Activated CD4-positive, alpha-beta T cell treated with anti-CD3 and anti-CD28 coated beads, Interleukin-2, Interleukin-4, amounts not matched to agents 100 ng/mL and 50 ng/mL, durations not matched to agents 16 hours and 8 hours (primary cell): ENCODE results near the gene DSCAM.

ENCODE experiments used
- DNase-seq: peaks from one replicate; pipeline ENCODE4 v3.0.0-alpha.2; 2020; ENCODE audit warnings: low spot score

DSCAM gene

GRCh38 chr21:40652436-40652835 is 194.5 kb downstream of the DSCAM start:
- no peak for DNase-seq

- DNase-seq: no peak
Observed at GRCh38 chr21:40647706-40648105, 199.3 kb downstream of the DSCAM start.

- DNase-seq: no peak
Observed at GRCh38 chr21:40646651-40647050, 200.3 kb downstream of the DSCAM start.

- DNase-seq: no peak
Observed at GRCh38 chr21:40641042-40641441, 205.9 kb downstream of the DSCAM start.

GRCh38 chr21:40640266-40640789 is 206.6 kb downstream of the DSCAM start:
- no peak for DNase-seq

- DNase-seq: no peak
Observed at GRCh38 chr21:40639616-40640194, 207.3 kb downstream of the DSCAM start.

- DNase-seq: no peak
Observed at GRCh38 chr21:40638466-40639251, 208.3 kb downstream of the DSCAM start.

- DNase-seq: no peak
Observed at GRCh38 chr21:40636026-40636425, 210.9 kb downstream of the DSCAM start.

GRCh38 chr21:40635391-40635790 is 211.6 kb downstream of the DSCAM start:
- no peak for DNase-seq

GRCh38 chr21:40634141-40634540 is 212.8 kb downstream of the DSCAM start:
- no peak for DNase-seq

GRCh38 chr21:40633048-40633447 is 213.9 kb downstream of the DSCAM start:
- DNase-seq: no peak

GRCh38 chr21:40631211-40631610 is 215.7 kb downstream of the DSCAM start:
- no peak for DNase-seq

GRCh38 chr21:40625991-40626390 is 221.0 kb downstream of the DSCAM start:
- DNase-seq: no peak

GRCh38 chr21:40623528-40623927 is 223.4 kb downstream of the DSCAM start:
- DNase-seq: no peak

GRCh38 chr21:40622531-40622930 is 224.4 kb downstream of the DSCAM start:
- DNase-seq: no peak

- no peak for DNase-seq
Observed at GRCh38 chr21:40620386-40621145, 226.4 kb downstream of the DSCAM start.

GRCh38 chr21:40618191-40618973 is 228.6 kb downstream of the DSCAM start:
- no peak for DNase-seq

- no peak for DNase-seq
Observed at GRCh38 chr21:40616377-40616704, 230.6 kb downstream of the DSCAM start.

- no peak for DNase-seq
Observed at GRCh38 chr21:40615505-40616376, 231.2 kb downstream of the DSCAM start.

- DNase-seq: no peak
Observed at GRCh38 chr21:40613546-40614030, 233.4 kb downstream of the DSCAM start.

GRCh38 chr21:40610345-40610744 is 236.6 kb downstream of the DSCAM start:
- no peak for DNase-seq
